HepG2 (cell line): ENCODE data around the gene COA5. TPM values are rescaled to one million over a fixed set of nuclear protein-coding genes. Genes with fewer than 3 reads are reported as not detected.

Source experiments
- ATAC-seq: fragments of 200-7000 bp; cut with Tn5 transposase; 3 replicates; pipeline ENCODE4 v1.9.1; 2020; ENCODE audit warnings: mild to moderate bottlenecking, moderate library complexity
- BruUV-seq: library from RNA; stranded (reverse); fragments of 400-500 nt; replicated peaks from 2 replicates; lab custom pipeline; 2021; lab: Mats Ljungman, UMichigan
- CTCF ChIA-PET: fragments of 300-600 bp; formaldehyde crosslinking; extraction: SDS; loops from one replicate; lab custom pipeline; 2021; ENCODE audit warnings: low total read pairs, inconsistent platforms, low intra/inter-chr PET ratio; lab: Yijun Ruan, JAX
- POLR2A ChIA-PET: fragments of 350-600 bp; sonication (Branson Sonifier 250); formaldehyde crosslinking; loops from one replicate; lab custom pipeline; 2020; ENCODE audit warnings: antibody characterized with exemption, inconsistent platforms; lab: Yijun Ruan, JAX
- DNase-seq: peaks from one replicate; pipeline ENCODE4 v3.0.0-alpha.2; 2015; ENCODE audit warnings: low spot score
- FAIRE-seq: peaks from 3 replicates; lab custom pipeline; 2011; peaks lifted over from hg19 to GRCh38; lab: Jason Lieb, UNC
- H2AFZ ChIP-seq: one replicate; pipeline ENCODE4 v1.6.1; 2011; ENCODE audit warnings: low read length, inconsistent platforms
- H3K27ac ChIP-seq: fragments of 300-600 bp; 3 replicates; pipeline ENCODE4 v1.8.0; 2011; ENCODE audit warnings: mixed run types, mild to moderate bottlenecking, mixed read lengths, low read length, inconsistent platforms; ENCODE audit not compliant: insufficient read depth; ENCODE audit errors: extremely low read length
- H3K27me3 ChIP-seq, 2 experiments: fragments of 200-600 bp in 1 of 2; 2 replicates in 1 of 2; 3 replicates in 1 of 2; pipeline versions ENCODE4 v1.6.0 to v1.8.0; 2011; ENCODE audit warnings: low read length in 2 of 2, mild to moderate bottlenecking in 2 of 2, moderate library complexity in 2 of 2, inconsistent platforms in 1 of 2; ENCODE audit not compliant: insufficient read depth in 2 of 2, control insufficient read depth in 1 of 2
- H3K36me3 ChIP-seq, 2 experiments: fragments of 200-600 bp in 1 of 2; replicated peaks in 1 of 2; 2 replicates in 1 of 2; 3 replicates in 1 of 2; pipeline versions ENCODE4 v1.5.1 to v1.8.0; 2011; ENCODE audit warnings: low read length in 2 of 2, inconsistent platforms in 1 of 2; ENCODE audit not compliant: insufficient read depth in 2 of 2, control insufficient read depth in 1 of 2
- H3K4me1 ChIP-seq: 2 replicates; pipeline ENCODE4 v1.5.1; 2012; ENCODE audit warnings: low read length, inconsistent platforms; ENCODE audit not compliant: insufficient read depth
- H3K4me2 ChIP-seq: 2 replicates; pipeline ENCODE4 v1.6.0; 2011; ENCODE audit warnings: low read depth, low read length, inconsistent platforms
- H3K4me3 ChIP-seq, 3 experiments: fragments of 200-600 bp in 1 of 3; sonication (generic), shearing (Covaris generic) in 1 of 3; replicated peaks in 1 of 3; 2 replicates each; pipeline ENCODE4 v1.5.1; 2011 to 2016; ENCODE audit warnings: low read length in 3 of 3, inconsistent platforms in 2 of 3, low read depth in 2 of 3, mild to moderate bottlenecking in 2 of 3, control low read depth in 1 of 3, mixed read lengths in 1 of 3; ENCODE audit not compliant: insufficient read depth in 1 of 3
- H3K79me2 ChIP-seq: one replicate; pipeline ENCODE4 v1.6.1; 2011; ENCODE audit warnings: low read length, inconsistent platforms; ENCODE audit not compliant: insufficient read depth
- H3K9ac ChIP-seq: 2 replicates; pipeline ENCODE4 v1.6.0; 2011; ENCODE audit warnings: mild to moderate bottlenecking, low read depth, low read length, inconsistent platforms; ENCODE audit not compliant: insufficient read depth
- H3K9me3 ChIP-seq: 2 replicates; pipeline ENCODE4 v1.5.1; 2012; ENCODE audit warnings: mild to moderate bottlenecking, low read length
- H4K20me1 ChIP-seq: 2 replicates; pipeline ENCODE4 v1.6.0; 2011; ENCODE audit warnings: inconsistent platforms, mild to moderate bottlenecking, low read length, moderate library complexity; ENCODE audit not compliant: insufficient read depth
- CBFB ChIP-seq: sonication (generic); formaldehyde crosslinking; IDR thresholded peaks from 2 replicates; pipeline ENCODE4 v1.4.0; 2020; ENCODE audit warnings: missing genetic modification reagents
- NFKB2 ChIP-seq: sonication (generic); formaldehyde crosslinking; IDR thresholded peaks from 2 replicates; pipeline ENCODE4 v1.4.0; 2020; ENCODE audit warnings: missing genetic modification reagents, borderline replicate concordance
- PITX1 ChIP-seq: sonication (generic); formaldehyde crosslinking; IDR thresholded peaks from 2 replicates; pipeline ENCODE4 v1.5.1; 2020; ENCODE audit warnings: mild to moderate bottlenecking, missing genetic modification reagents
- PLRG1 ChIP-seq: fragments of 450-650 bp; conservative IDR thresholded peaks from 2 replicates; pipeline ENCODE4 v1.6.1; 2016
- POLR2AphosphoS2 ChIP-seq: IDR thresholded peaks from 2 replicates; pipeline ENCODE4 v1.6.1; 2011; ENCODE audit warnings: low read depth, low read length, improper control_type of control experiment
- SNRNP70 ChIP-seq: fragments of 200-400 bp; formaldehyde crosslinking; IDR thresholded peaks from 2 replicates; pipeline ENCODE4 v1.6.1; 2017; ENCODE audit warnings: mild to moderate bottlenecking, low read depth, low read length, moderate library complexity
- ZBTB42 ChIP-seq: sonication (generic); formaldehyde crosslinking; IDR thresholded peaks from 2 replicates; pipeline ENCODE4 v1.5.0; 2020; ENCODE audit warnings: mild to moderate bottlenecking, missing genetic modification reagents
- ZNF33B ChIP-seq: sonication (generic); formaldehyde crosslinking; IDR thresholded peaks from 2 replicates; pipeline ENCODE4 v1.5.1; 2020; ENCODE audit warnings: mild to moderate bottlenecking, missing genetic modification reagents
- ZNF530 ChIP-seq: sonication (generic); formaldehyde crosslinking; IDR thresholded peaks from 2 replicates; pipeline ENCODE4 v1.5.0; 2020; ENCODE audit warnings: low read depth, mild to moderate bottlenecking, missing genetic modification reagents
- WGBS: methylation state at CpG from one replicate; pipeline ENCODE4 v1.1.6; 2017; ENCODE audit warnings: low lambda C conversion rate; 5-methylcytosine and 5-hydroxymethylcytosine counted together
- in situ Hi-C: cut with HindIII; loops from 2 replicates; pipeline ENCODE4 v1.10.0; 2017; ENCODE audit warnings: low pct_unique_long_range_greater_than_20kb; ENCODE audit not compliant: extremely low pct_ligation_motif_present
- intact Hi-C: fragments of 100-400 bp; cut with micrococcal nuclease; formaldehyde crosslinking; loops from one replicate; pipeline ENCODE4 v1.10.0; 2022; ENCODE audit not compliant: unreplicated experiment
- polyA plus RNA-seq, 8 experiments: library from polyadenylated mRNA; depleted of rRNA in 3 of 8; stranded (reverse) in 7 of 8; unstranded in 1 of 8; fragments of >200 nt; fragmentation: Illumina TruSeq in 4 of 8; extraction: Trizol in 4 of 8; gene quantifications; 2 replicates each; pipeline versions ENCODE4 v1.2.1 to v1.2.3, GENCODE V29; 2011 to 2016; ENCODE audit warnings: low read depth in 4 of 8, missing spikeins in 1 of 8, mixed read lengths in 1 of 8; ENCODE audit not compliant: insufficient read depth in 1 of 8
- total RNA-seq, 5 experiments: library from RNA; depleted of rRNA; stranded (reverse); fragments of >200 nt; fragmentation: Illumina TruSeq; extraction: Trizol; gene quantifications; 2 replicates each; pipeline ENCODE4 v1.2.3, GENCODE V29; 2016; ENCODE audit warnings: low read depth in 1 of 5
- TF ChIP-seq, protein P1 (sequence below): sonication (generic); formaldehyde crosslinking; IDR thresholded peaks from 2 replicates; pipeline ENCODE4 v1.5.1; 2020; ENCODE audit warnings: mild to moderate bottlenecking, moderate library complexity, missing genetic modification reagents
- TF ChIP-seq, protein P2 (sequence below): sonication (generic); formaldehyde crosslinking; IDR thresholded peaks from 2 replicates; pipeline ENCODE4 v1.8.0; 2022; ENCODE audit warnings: mild to moderate bottlenecking, missing genetic modification reagents, moderate library complexity

The COA5 gene
- total and polyA plus RNA-seq, 2 of the 13 experiments (the other 11 are each of a cell fraction or from before 2014, with no cell fraction given): 43.6 to 64.5 TPM

DNA sequence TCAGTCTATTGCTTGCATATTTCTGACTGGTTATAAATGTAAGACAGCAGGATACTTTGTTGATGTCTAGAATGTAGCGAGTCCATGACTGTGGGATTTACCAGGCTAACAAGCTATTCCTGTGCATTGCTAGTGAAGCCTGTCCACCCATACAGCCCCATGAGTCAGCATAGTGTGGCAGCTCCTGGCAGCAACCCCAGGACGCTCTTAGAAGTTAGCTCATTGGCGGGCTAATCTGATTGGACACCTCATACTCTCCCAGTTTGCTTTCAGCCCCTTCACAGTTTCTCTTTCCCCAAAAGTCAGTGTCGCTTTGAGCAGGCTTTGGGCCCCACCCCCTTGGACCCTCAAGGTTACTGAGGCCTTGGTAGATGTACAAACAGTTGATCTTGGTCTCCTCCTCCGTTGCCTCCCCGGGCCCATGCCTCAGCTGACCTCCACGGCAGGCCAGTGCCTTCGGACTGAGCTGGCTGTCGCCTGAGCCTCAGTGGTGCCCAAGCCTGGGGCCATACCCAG lies 48.0 kb downstream of the COA5 start:
- in situ Hi-C loops (no loop called here), intact Hi-C loops (no loop called here)
- Histone ChIP-seq H3K9me3 (no peaks in the 10 kb centered on the region), H3K9ac (no peak overlapping the region), H4K20me1 (no peaks in the 10 kb centered on the region), H3K4me1 (peaks cover 10% of the 10 kb centered on the region; the same call in 1 of the 2 replicates), H3K27me3 (no peaks in the 10 kb centered on the region), H3K36me3 (peaks cover 7 to 9% of the 10 kb centered on the region in 2 experiments; a peak in 4 of 5 replicates), H3K4me3 (no peak overlapping the region), H3K79me2 (no peaks in the 10 kb centered on the region), H2AFZ (no peak overlapping the region), H3K27ac (no peak overlapping the region), H3K4me2 (no peak overlapping the region)
- BruUV-seq: no TSS peak
- 94% methylated on average over 9 of the region's 9 CpGs for WGBS
- DNase-seq (no peak), FAIRE-seq (no peak), ATAC-seq (no peak)
- no peak for TF ChIP-seq ZBTB42
- TF ChIP-seq POLR2AphosphoS2: no peak
- TF ChIP-seq, protein P1, sequence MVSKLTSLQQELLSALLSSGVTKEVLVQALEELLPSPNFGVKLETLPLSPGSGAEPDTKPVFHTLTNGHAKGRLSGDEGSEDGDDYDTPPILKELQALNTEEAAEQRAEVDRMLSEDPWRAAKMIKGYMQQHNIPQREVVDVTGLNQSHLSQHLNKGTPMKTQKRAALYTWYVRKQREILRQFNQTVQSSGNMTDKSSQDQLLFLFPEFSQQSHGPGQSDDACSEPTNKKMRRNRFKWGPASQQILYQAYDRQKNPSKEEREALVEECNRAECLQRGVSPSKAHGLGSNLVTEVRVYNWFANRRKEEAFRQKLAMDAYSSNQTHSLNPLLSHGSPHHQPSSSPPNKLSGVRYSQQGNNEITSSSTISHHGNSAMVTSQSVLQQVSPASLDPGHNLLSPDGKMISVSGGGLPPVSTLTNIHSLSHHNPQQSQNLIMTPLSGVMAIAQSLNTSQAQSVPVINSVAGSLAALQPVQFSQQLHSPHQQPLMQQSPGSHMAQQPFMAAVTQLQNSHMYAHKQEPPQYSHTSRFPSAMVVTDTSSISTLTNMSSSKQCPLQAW (CRISPR knock-in tag): no peak
- no peak for TF ChIP-seq PLRG1
- TF ChIP-seq CBFB (CRISPR knock-in tag): no peak
- no peak for TF ChIP-seq PITX1 (CRISPR knock-in tag)
- TF ChIP-seq, protein P2, sequence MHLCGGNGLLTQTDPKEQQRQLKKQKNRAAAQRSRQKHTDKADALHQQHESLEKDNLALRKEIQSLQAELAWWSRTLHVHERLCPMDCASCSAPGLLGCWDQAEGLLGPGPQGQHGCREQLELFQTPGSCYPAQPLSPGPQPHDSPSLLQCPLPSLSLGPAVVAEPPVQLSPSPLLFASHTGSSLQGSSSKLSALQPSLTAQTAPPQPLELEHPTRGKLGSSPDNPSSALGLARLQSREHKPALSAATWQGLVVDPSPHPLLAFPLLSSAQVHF (CRISPR knock-in tag): no peak
- TF ChIP-seq ZNF530: no peak
- TF ChIP-seq NFKB2: no peak
- no peak for TF ChIP-seq SNRNP70
- no peak for TF ChIP-seq ZNF33B (CRISPR knock-in tag)
- ChIA-PET CTCF (no interaction called here), POLR2A (no interaction called here)
